ENCODE data around the gene MPPED2. TPM values are rescaled to one million over a fixed set of nuclear protein-coding genes. Genes with fewer than 3 reads are reported as not detected.
A peak's percentile ranks its signal among the peaks of the same experiment; 100 is the strongest.

The MPPED2 gene, protein sequence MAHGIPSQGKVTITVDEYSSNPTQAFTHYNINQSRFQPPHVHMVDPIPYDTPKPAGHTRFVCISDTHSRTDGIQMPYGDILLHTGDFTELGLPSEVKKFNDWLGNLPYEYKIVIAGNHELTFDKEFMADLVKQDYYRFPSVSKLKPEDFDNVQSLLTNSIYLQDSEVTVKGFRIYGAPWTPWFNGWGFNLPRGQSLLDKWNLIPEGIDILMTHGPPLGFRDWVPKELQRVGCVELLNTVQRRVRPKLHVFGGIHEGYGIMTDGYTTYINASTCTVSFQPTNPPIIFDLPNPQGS
- polyA plus RNA-seq = 7.0 TPM
- long read RNA-seq, donor 1 = 0 reads
- long read RNA-seq, donor 2 = 0 reads
- long read RNA-seq, donor 3 = 0 reads
- long read RNA-seq, donor 4 = 0 reads
- long read RNA-seq, donor 5, partial matches to known transcripts = 0 of 1 reads
- long read RNA-seq, donor 5, other reads (novel, unspliced or antisense) = 0 of 1 reads
- long read RNA-seq, donor 6, partial matches to known transcripts = 0 of 1 reads
- long read RNA-seq, donor 6, other reads (novel, unspliced or antisense) = 0 of 1 reads
- long read RNA-seq, donor 7 = 0 reads
- long read RNA-seq, donor 8 = 0 reads
- long read RNA-seq, donor 9 = 0 reads
- long read RNA-seq, donor 10, partial matches to known transcripts = 0 of 1 reads
- long read RNA-seq, donor 10, other reads (novel, unspliced or antisense) = 0 of 1 reads
- long read RNA-seq, donor 11, partial matches to known transcripts = 0 of 1 reads
- long read RNA-seq, donor 11, other reads (novel, unspliced or antisense) = 0 of 1 reads

DNA sequence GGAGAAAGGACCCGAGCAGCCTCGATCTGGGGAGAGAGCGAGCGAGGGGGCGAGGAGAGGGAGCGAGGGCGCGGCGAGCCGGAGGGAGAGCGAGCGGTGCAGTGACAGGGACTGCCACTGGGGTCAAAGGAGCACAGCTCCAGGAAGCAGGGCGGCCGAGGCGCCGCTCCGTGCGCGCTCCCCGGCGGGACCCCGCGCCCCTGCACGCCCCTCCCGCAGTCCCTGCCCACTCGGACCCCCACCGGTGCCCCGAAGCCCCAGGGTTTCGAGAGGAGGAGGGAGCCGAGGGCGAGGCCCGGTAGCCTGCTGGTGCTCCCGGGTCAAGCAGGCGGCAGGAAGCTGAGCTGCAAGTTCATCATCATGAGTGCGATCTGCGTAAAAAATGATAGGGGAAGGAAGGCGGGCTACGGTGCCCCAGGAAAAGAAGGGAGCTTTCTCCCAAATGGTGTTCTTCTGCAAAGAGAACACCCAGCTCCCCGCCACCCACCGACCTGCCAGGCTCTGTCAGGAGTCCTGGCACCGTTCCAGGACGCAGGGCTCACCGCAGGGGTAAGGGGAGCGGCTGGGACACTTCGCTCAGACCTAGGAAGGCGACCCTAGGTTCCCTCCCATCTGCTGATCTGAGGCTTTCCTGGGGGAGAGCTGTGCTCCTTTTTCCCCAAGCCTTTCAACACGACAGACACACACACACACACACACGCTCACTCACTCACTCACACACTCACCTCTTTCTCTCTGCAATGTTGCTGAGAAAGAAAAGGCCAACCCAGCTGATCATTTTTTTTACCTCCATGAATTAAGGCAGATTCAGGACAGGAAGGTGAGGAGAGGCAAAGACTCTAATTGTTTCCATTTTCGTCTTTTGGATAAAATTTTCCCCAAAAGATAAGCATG, at the start of gene MPPED2:
Gene MPPED2 (minus strand): TSS at position 103 of the 894 bp plus-strand sequence. CDS start 5,980 bp downstream, outside the sequence.
- DNase-seq = peak in 1 of 2 donors; percentile 54
- H3K27ac ChIP-seq (ENCODE audit: low read length) = peak within 1 kb of the TSS; percentile 17
- peaks cover 3% of the 10 kb centered on the region for H3K4me1 ChIP-seq (ENCODE audit: control insufficient read depth, insufficient read depth, low read length)
- H3K27me3 ChIP-seq (ENCODE audit: control insufficient read depth, insufficient read depth, low read length) = peaks cover 56% of the 10 kb centered on the region
- H3K4me3 ChIP-seq (ENCODE audit: low read length) = peak within 1 kb of the TSS; percentile 50
- 33% methylated on average over 2 of the region's 49 CpGs for WGBS (ENCODE audit: insufficient coverage, low lambda C conversion rate)
- peaks cover 3% of the 10 kb centered on the region for H3K9me3 ChIP-seq (ENCODE audit: control insufficient read depth, low read depth, low read length)
- no peaks in the 10 kb centered on the region for H3K36me3 ChIP-seq (ENCODE audit: control insufficient read depth, insufficient read depth, low read length)

DNA sequence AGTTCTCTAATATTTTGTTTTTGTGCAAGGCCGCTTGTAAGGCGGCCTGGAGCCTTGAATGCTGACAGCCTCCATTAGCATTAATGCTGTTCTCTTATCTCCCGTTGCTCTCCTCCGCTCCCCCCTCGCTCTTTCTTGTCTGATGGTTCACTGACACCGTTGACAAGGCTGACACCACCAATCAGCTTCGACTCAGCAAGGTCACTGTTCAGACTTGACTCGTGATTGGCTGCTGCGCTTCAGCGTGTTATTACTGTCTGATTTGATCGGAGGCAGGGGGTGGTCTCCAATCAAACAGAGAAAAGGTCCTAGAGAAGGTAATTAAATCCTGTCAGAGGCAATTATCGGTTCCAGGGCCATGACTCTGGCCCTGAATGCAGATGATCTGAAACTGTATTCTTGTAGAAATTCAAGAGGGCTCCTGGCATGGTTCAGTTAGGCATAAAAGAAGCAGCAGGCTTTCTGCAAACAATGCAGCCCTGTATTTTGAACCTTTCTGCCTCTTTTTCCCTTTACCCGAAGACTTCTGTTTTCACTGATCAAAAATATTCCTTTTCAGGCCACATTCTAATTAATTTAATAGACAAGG, 49.3 kb upstream of the MPPED2 start:
- 61% methylated on average over 2 of the region's 13 CpGs for WGBS (ENCODE audit: insufficient coverage, low lambda C conversion rate)
- Histone ChIP-seq H3K9me3 (ENCODE audit: control insufficient read depth, low read depth, low read length) (no peaks in the 10 kb centered on the region), H3K36me3 (ENCODE audit: control insufficient read depth, insufficient read depth, low read length) (no peaks in the 10 kb centered on the region), H3K4me1 (ENCODE audit: control insufficient read depth, insufficient read depth, low read length) (no peaks in the 10 kb centered on the region), H3K4me3 (ENCODE audit: low read length) (no peak overlapping the region), H3K27ac (ENCODE audit: low read length) (no peak overlapping the region), H3K27me3 (ENCODE audit: control insufficient read depth, insufficient read depth, low read length) (peaks cover 4% of the 10 kb centered on the region)
- peak; percentile 4 to 11 for DNase-seq

- DNase-seq = no peak
- Histone ChIP-seq H3K27ac (ENCODE audit: low read length) (no peak overlapping the region), H3K4me1 (ENCODE audit: control insufficient read depth, insufficient read depth, low read length) (no peaks in the 10 kb centered on the region), H3K36me3 (ENCODE audit: control insufficient read depth, insufficient read depth, low read length) (no peaks in the 10 kb centered on the region), H3K9me3 (ENCODE audit: control insufficient read depth, low read depth, low read length) (no peaks in the 10 kb centered on the region), H3K27me3 (ENCODE audit: control insufficient read depth, insufficient read depth, low read length) (peaks cover 4% of the 10 kb centered on the region), H3K4me3 (ENCODE audit: low read length) (no peak overlapping the region)
- no CpG with 5 or more reads among the region's 3 CpGs for WGBS (ENCODE audit: insufficient coverage, low lambda C conversion rate)
Observed at GRCh38 chr11:30631148-30631547, 45.0 kb upstream of the MPPED2 start.

GRCh38 chr11:30619767-30620166, 33.6 kb upstream of the MPPED2 start:
- Histone ChIP-seq H3K36me3 (ENCODE audit: control insufficient read depth, insufficient read depth, low read length) (no peaks in the 10 kb centered on the region), H3K27ac (ENCODE audit: low read length) (no peak overlapping the region), H3K4me1 (ENCODE audit: control insufficient read depth, insufficient read depth, low read length) (no peaks in the 10 kb centered on the region), H3K4me3 (ENCODE audit: low read length) (no peak overlapping the region), H3K9me3 (ENCODE audit: control insufficient read depth, low read depth, low read length) (no peaks in the 10 kb centered on the region), H3K27me3 (ENCODE audit: control insufficient read depth, insufficient read depth, low read length) (no peaks in the 10 kb centered on the region)
- no peak for DNase-seq
- no CpG with 5 or more reads among the region's 1 CpG for WGBS (ENCODE audit: insufficient coverage, low lambda C conversion rate)

GRCh38 chr11:30617762-30618161, 31.6 kb upstream of the MPPED2 start:
- no peak for DNase-seq
- H3K4me3 ChIP-seq (ENCODE audit: low read length) = no peak overlapping the region
- no peak overlapping the region for H3K27ac ChIP-seq (ENCODE audit: low read length)
- H3K36me3 ChIP-seq (ENCODE audit: control insufficient read depth, insufficient read depth, low read length) = no peaks in the 10 kb centered on the region
- H3K27me3 ChIP-seq (ENCODE audit: control insufficient read depth, insufficient read depth, low read length) = no peaks in the 10 kb centered on the region
- H3K4me1 ChIP-seq (ENCODE audit: control insufficient read depth, insufficient read depth, low read length) = no peaks in the 10 kb centered on the region
- no peaks in the 10 kb centered on the region for H3K9me3 ChIP-seq (ENCODE audit: control insufficient read depth, low read depth, low read length)

DNA sequence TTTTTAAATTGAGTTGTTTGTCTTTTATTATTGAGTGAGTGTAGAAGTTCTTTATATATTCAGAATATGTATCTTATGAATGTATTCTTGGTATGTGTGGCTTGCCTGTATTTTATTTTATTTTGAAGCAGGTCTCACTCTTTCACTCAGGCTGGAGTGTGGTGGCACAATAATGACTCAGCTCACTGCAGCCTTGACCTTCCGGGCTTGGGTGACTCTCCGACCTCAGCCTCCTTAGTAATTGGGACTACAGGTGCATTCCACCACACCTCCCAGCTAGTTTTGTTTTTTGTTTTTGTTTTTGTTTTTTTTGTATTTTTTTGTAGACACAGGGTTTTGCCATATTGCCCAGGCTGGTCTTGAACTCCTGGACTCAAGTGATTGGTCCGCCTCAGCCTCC, 24.5 kb upstream of the MPPED2 start:
- H3K4me3 ChIP-seq (ENCODE audit: low read length) = no peak overlapping the region
- H3K36me3 ChIP-seq (ENCODE audit: control insufficient read depth, insufficient read depth, low read length) = no peaks in the 10 kb centered on the region
- H3K27ac ChIP-seq (ENCODE audit: low read length) = no peak overlapping the region
- DNase-seq = no peak
- no peaks in the 10 kb centered on the region for H3K4me1 ChIP-seq (ENCODE audit: control insufficient read depth, insufficient read depth, low read length)
- no peaks in the 10 kb centered on the region for H3K9me3 ChIP-seq (ENCODE audit: control insufficient read depth, low read depth, low read length)
- no peaks in the 10 kb centered on the region for H3K27me3 ChIP-seq (ENCODE audit: control insufficient read depth, insufficient read depth, low read length)
- WGBS (ENCODE audit: insufficient coverage, low lambda C conversion rate) = no CpG with 5 or more reads among the region's 3 CpGs

DNA sequence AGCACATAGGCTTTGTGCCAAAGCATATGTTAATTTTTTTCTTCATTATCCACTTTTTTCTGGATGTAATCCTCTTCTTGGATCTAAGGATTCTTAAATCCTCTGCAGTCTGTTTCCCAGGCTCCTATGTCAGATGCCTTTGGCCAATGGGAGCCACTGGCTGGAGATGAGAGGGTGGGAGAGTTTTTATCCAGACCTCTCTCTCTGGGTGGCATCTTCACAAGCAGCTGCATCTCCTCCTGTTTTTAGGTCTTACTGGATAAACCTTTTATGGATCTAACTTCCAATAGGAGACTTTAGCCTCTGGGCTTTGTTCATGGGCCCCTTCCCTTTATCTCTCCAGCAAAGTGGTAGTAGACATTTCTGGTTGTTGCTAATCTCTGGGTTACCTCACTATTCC, 22.4 kb upstream of the MPPED2 start:
- H3K27me3 ChIP-seq (ENCODE audit: control insufficient read depth, insufficient read depth, low read length) = no peaks in the 10 kb centered on the region
- H3K9me3 ChIP-seq (ENCODE audit: control insufficient read depth, low read depth, low read length) = no peaks in the 10 kb centered on the region
- no peak for DNase-seq
- no peaks in the 10 kb centered on the region for H3K36me3 ChIP-seq (ENCODE audit: control insufficient read depth, insufficient read depth, low read length)
- H3K4me3 ChIP-seq (ENCODE audit: low read length) = no peak overlapping the region
- no peaks in the 10 kb centered on the region for H3K4me1 ChIP-seq (ENCODE audit: control insufficient read depth, insufficient read depth, low read length)
- no peak overlapping the region for H3K27ac ChIP-seq (ENCODE audit: low read length)

GRCh38 chr11:30605036-30605605, 19.0 kb upstream of the MPPED2 start:
- Histone ChIP-seq H3K27me3 (ENCODE audit: control insufficient read depth, insufficient read depth, low read length) (no peaks in the 10 kb centered on the region), H3K36me3 (ENCODE audit: control insufficient read depth, insufficient read depth, low read length) (no peaks in the 10 kb centered on the region), H3K4me1 (ENCODE audit: control insufficient read depth, insufficient read depth, low read length) (no peaks in the 10 kb centered on the region), H3K9me3 (ENCODE audit: control insufficient read depth, low read depth, low read length) (no peaks in the 10 kb centered on the region), H3K4me3 (ENCODE audit: low read length) (no peak overlapping the region), H3K27ac (ENCODE audit: low read length) (no peak overlapping the region)
- 0% methylated on average over 1 of the region's 3 CpGs for WGBS (ENCODE audit: insufficient coverage, low lambda C conversion rate)
- DNase-seq = no peak

DNA sequence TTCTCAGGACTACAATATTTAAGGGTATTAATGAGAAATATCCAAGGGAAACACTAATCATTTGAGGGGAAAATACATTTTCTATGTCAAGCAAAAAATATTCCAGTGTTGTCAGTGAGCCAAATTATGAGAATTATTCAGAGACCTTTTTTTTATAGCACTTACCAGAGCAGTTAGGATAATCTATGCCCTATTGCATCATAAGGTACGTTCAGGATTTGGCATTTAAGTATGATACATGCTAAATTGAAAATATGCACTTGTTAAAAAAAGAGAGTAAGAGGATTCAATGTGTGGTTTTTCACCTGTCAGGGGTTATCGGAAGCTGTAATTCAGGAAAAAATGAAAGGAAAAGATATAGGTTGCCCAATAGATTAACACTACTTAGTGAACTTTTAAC, 17.2 kb upstream of the MPPED2 start:
- Histone ChIP-seq H3K4me1 (ENCODE audit: control insufficient read depth, insufficient read depth, low read length) (no peaks in the 10 kb centered on the region), H3K36me3 (ENCODE audit: control insufficient read depth, insufficient read depth, low read length) (no peaks in the 10 kb centered on the region), H3K4me3 (ENCODE audit: low read length) (no peak overlapping the region), H3K9me3 (ENCODE audit: control insufficient read depth, low read depth, low read length) (no peaks in the 10 kb centered on the region), H3K27ac (ENCODE audit: low read length) (no peak overlapping the region), H3K27me3 (ENCODE audit: control insufficient read depth, insufficient read depth, low read length) (no peaks in the 10 kb centered on the region)
- WGBS (ENCODE audit: insufficient coverage, low lambda C conversion rate) = 75% methylated on average over 2 of the region's 2 CpGs
- no peak for DNase-seq

DNA sequence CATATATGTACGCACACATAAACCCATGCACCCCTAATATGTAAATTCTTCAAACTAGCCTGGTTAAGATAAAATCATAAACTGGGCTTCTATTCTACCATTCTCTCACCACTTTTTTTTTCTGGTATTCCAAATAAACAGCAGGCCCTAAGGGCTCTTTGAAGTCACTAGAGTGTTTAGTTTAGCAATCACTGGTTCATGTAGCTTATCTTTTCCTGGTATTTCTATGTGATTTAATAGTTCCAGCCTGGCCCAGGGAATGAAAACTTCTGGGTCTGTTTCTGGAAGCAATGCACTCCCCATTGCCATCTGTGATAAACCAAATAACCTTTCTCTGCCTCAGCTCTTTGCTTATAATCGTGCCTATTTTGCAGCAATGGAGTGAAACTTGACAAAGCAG, 10.7 kb upstream of the MPPED2 start:
- no peak overlapping the region for H3K4me3 ChIP-seq (ENCODE audit: low read length)
- 40% methylated on average over 1 of the region's 2 CpGs for WGBS (ENCODE audit: insufficient coverage, low lambda C conversion rate)
- H3K27ac ChIP-seq (ENCODE audit: low read length) = no peak overlapping the region
- no peaks in the 10 kb centered on the region for H3K9me3 ChIP-seq (ENCODE audit: control insufficient read depth, low read depth, low read length)
- DNase-seq = no peak
- no peaks in the 10 kb centered on the region for H3K36me3 ChIP-seq (ENCODE audit: control insufficient read depth, insufficient read depth, low read length)
- H3K27me3 ChIP-seq (ENCODE audit: control insufficient read depth, insufficient read depth, low read length) = no peaks in the 10 kb centered on the region
- no peaks in the 10 kb centered on the region for H3K4me1 ChIP-seq (ENCODE audit: control insufficient read depth, insufficient read depth, low read length)
